Right hindlimb (tissue), 1 donor: Measurements from ENCODE around the gene TMEM156.
"Not testable (repeated sequence)": the region's sequence is repeated elsewhere in the genome, so short reads cannot be mapped to it uniquely, and the experiment has no call there.

Source experiments
- DNase-seq: peaks from one replicate; pipeline ENCODE4 v3.0.0-alpha.2; 2018

The TMEM156 gene

DNA sequence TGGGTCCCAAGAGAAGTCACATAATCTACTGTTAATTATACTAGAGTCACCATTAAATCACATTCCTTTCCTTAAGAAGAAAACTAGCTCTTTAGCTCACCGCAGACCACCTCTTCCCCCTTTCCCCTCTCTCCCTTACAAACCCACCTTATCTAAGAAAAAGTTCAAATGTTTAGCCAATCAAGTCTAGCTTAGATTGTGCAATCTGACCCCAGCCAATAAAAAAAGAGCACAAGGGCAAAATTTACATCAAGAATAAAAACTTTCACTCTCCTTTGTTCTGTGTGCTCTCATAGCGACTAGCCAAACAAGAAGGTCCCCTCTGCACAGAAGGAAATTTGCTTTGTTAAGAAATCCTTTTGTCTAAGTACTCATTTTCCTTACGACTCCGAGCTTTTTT, 76.3 kb downstream of the TMEM156 start:
- no peak for DNase-seq

DNA sequence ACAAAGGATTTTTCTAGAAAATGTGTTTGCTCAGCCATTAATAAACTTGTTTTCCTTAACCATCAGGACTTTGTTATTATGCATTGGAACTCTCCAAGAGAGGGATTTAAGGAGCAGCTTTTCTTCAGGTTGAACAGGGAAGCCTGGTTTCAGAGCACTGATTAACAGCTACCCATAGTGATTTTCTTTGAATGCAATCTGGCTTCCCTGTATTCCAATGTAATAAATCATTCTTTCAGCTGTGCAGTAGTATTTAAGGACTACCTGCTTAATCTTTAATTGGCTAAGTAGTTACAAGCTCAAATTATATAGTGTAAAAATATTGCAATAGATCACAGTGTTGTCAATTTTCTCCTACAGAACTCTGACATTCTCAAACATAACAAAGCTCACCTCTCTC, 77.5 kb downstream of the TMEM156 start:
- no peak for DNase-seq

- no peak for DNase-seq
Measured at GRCh38 chr4:38952017-38952416, 80.2 kb downstream of the TMEM156 start.

GRCh38 chr4:38951598-38951997, 80.6 kb downstream of the TMEM156 start:
- no peak for DNase-seq

GRCh38 chr4:38950734-38951133, 81.5 kb downstream of the TMEM156 start:
- DNase-seq, result no peak

DNA sequence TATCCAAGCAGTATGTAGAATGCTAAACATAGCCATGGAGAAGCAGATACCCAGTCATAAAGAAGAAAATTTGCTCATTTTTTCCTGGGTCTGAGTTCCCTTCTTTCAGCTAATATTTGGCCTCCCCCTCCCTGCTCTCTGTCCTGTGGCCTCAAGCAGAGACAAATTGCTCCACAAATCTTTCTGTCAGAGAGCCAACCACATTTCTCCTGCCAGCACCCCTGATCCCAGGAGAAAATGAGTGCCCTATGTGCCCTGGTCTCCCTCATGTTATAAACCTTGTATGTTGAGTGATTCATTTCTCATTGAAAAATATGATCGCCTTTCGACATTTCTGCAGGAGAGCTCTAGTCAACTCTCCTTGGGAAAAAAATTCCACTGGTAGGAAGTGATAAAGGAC, 82.0 kb downstream of the TMEM156 start:
- no peak for DNase-seq

DNA sequence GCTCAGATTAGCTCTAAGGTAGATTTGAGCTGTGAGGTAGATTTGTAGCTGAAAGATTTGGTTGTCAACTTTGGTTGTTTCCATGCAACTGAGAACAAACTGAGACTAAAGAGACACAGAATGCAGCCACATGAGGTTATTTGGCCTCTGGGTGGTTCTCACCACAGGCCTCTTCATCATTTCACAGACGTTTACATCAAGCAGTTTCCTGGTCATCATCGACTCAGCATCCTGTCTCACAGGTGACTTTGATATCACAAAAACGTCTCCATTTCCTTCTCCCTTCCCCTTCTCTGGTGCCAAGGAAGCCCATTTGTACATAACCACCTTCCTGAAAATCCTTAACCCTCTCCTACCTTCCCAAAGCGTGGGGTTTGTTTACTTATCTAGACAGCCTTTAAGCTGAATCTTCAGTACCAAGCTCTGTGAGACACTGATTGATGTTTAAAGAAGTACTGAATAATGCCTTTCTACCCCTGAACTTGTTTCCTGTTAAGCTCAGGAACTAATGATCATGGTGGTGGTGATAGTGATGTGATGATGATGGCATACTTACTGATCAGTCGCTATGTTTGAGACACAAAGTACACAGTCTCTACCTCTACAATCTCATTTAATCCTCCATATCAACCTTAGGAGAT, 82.7 kb downstream of the TMEM156 start:
- DNase-seq, result no peak

DNA sequence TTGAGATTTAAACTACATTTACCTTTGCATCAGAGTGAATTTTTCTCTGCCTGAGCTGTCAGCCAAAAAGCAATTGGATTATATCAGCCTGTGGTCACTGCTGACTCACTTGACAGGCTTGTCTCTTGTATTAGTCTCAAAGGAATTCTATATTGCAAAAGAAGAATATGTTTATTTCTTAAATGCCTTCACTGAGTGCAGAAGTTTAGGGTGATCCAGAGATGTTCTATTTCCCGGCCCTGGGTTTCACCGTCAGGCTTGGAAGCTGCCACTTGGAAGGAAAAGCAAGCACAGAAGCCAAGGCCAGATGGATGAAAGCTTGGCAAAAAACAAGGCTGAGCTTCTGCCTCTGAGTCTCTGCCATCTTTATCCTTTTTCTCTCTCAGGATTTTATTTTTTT, 83.7 kb downstream of the TMEM156 start:
- peak; percentile 71 for DNase-seq

DNA sequence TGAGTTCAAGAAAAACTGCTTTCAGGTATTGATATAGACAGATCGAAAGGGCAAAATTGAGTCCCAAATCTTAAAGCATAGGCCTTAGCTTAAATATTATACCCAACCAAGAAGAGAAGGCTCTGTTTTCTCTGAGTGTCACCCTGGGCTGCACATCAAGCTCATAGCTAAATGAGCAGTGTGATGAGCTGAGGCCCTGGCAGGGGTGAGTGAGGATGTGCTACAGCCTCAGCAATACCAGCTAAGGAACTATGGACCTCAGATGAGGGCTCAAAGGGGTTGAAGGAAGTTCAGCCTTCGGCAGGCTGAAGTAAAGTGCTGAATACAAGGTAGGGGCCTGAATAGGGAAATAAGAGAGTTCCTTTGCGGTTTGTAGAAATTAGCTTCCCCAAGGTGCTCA, 85.3 kb downstream of the TMEM156 start:
- no peak for DNase-seq

DNA sequence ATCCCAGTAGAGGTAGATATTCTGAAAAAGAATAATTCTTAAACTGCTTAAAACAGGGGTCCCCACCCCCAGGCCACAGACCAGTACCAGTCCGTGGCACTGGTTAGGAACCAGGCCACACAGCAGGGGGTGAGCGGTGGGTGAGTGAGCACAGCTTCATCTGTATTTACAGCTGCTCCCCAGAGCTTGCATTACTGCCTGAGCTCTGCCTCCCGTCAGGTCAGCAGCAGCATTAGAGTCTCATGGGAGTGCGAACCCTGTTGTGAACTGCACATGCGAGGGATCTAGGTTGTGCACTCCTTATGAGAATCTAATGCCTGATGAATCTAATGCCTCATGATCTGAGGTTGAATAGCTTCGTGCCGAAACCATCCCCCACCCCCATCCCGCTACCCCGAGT, 87.8 kb downstream of the TMEM156 start:
- no peak for DNase-seq

DNA sequence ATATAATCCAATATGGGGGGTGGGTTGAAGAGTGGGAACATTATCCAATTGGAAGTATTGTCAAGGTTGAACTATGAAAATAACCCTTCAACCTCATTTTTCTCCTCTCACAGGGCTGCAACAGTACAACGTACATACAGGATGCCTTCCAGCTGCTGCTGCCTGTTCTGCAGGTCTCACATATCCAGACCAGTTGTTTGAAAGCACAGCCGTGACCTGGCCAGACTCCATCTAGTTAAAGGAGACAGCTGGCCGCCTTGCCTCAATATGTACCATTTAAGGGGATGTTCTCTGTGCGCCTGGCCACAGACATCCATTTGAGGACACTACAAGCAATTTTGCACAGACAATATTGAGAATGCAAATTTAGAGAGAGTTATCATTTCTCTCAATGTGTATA, 88.9 kb downstream of the TMEM156 start:
- DNase-seq, result peak; percentile 86

DNA sequence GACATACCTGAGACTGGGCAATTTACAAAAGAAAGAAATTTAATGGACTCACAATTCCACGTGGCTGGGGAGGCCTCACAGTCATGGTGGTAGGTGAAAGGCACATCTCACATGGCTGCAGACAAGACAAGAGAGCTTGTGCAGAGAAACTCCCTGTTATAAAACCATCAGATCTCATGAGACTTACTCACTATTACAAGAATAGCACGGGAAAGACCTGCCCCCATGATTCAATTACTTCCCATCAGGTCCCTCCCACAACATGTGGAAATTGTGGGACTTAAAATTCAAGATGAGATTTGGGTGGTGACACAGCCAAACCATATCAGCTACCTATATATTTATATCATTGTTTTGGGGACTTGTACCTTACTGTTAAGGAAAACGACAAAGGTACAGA, 90.3 kb downstream of the TMEM156 start:
- DNase-seq, result not testable (repeated sequence)

- no peak for DNase-seq
Measured at GRCh38 chr4:38940476-38940875, 91.7 kb downstream of the TMEM156 start.

GRCh38 chr4:38939165-38939564, 93.0 kb downstream of the TMEM156 start:
- no peak for DNase-seq

- DNase-seq, result no peak
Measured at GRCh38 chr4:38935391-38936073, 96.7 kb downstream of the TMEM156 start.

DNA sequence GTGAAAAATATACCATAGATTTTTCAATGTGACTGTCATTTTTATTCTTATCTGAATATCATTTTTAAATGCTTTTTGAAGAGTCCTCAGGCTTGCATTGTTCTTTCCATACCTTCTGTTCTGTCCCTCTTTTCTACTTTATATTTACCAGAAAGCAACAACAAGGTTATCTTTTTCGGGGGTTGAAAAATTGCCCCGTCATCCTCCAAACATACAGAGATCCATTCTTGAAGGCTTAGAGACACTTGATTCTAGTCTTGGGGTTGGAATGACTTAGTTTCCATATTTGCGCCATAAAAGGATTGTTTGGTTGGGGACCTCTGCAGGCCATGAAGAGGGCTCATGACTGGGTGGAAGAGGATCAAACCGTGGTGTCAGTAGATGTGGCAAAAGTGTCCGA, 101.1 kb downstream of the TMEM156 start:
- DNase-seq, result no peak

GRCh38 chr4:38930707-38931106, 101.5 kb downstream of the TMEM156 start:
- no peak for DNase-seq

GRCh38 chr4:38930204-38930603, 102.0 kb downstream of the TMEM156 start:
- no peak for DNase-seq

GRCh38 chr4:38928974-38929373, 103.2 kb downstream of the TMEM156 start:
- no peak for DNase-seq

DNA sequence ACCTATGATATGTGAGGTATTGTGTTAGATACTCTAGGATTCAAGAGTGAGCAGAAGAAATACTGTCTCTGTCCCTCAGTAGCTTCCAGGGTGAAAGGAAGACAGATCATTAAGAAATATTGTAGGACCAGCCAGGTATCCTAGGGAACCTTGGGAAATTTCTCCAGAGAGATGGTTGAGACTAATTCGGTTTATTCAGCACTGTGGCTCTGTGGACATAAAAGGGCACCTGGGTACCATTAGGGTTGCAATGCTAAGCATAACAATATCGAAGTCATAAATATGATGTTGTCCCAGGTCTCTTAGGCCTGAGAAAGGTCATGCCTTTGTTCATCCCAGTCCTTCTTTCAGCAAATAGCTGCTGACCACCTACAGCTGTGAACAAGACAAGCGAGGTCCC, 103.6 kb downstream of the TMEM156 start:
- DNase-seq, result no peak

DNA sequence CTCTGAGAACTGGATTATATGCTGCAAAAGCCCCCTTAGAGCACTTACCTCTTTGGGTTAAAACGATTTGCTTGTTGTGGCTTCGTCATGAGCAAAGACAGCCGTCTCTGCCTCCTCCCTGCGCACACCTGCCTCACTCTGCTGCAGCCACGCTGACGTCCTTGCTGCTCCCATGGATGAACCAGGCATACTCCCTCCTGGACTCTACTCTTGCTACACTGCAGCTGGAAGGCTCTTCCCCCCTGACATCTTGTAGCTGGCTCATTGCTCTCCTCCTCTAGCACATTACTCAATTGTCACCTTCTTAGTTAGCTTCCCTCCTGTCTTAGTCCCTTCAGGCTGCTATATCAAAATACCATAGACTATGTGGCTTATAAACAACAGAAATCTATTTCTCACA, 105.3 kb downstream of the TMEM156 start:
- no peak for DNase-seq

DNA sequence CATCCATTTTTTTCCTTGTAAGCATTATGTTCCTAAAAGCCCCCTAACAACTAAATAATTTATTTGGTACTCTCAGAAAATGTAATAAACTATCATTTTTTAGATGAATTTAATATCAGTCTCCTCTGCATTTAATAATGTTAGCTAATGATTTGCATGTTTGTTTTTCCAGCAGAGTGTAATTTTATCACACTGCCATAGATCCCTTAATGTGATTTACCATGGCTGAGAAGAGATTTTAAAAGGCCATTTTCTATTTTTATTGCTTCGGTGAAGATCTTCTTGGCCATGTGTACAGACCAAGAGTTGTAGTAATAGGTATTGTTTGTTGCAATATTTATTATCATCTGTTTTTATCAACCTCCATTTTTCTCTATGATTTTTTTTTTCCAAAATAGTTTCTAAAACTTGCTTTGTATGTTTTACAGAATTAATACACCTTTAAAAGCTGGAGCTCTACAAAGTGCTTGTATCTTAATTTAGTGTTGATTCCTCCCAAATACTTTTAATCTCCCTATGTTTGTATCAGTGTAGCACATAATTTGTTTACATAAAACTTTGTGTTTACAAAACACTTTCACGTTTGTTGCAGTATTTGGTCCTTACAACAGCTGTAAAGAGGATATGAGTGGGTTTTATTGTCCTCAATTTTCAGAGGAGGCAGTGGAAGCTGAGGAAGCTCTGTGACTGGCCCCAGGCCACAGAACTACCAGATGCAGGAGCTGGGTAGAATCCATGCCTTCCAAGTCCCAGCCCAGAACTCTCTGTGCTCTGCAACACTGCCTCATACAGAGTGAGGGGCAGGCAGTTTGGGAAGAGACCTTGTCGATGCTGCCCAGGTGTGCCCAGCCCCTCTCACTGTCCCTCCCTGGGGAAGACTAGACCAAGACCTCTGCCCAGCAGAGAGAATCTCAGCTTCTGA, 106.5 kb downstream of the TMEM156 start:
- no peak for DNase-seq

GRCh38 chr4:38924353-38924752, 107.9 kb downstream of the TMEM156 start:
- no peak for DNase-seq

GRCh38 chr4:38923746-38924145, 108.5 kb downstream of the TMEM156 start:
- no peak for DNase-seq
